ENCODE measurements around the gene PAQR7.
A peak's percentile ranks its signal among the peaks of the same experiment; 100 is the strongest.

GRCh38 chr1:25875154-25875855 is at the start of gene PAQR7:
- TF ChIP-seq CTCF (IDR thresholded peaks at IDR 0.05; ENCODE audit: low read length) (0 out of 2 replicates have a peak, but pooled peaks have one; percentile 9), EZH2 (IDR thresholded peaks at IDR 0.05; ENCODE audit: borderline replicate concordance, low read length) (no peak)

Data from OCI-LY1 (cell line).